Large intestine (tissue), 3 donors: ENCODE data around the gene SIMC1. TPM values are rescaled to one million over a fixed set of nuclear protein-coding genes. Genes with fewer than 3 reads are reported as not detected.

Experiments used
- DNase-seq, 2 donors: peaks; one replicate each; pipeline versions ENCODE4 v3.0.0 to v3.0.0-alpha.2; 2013
- H3K27ac ChIP-seq: one replicate; pipeline ENCODE4 v1.5.1; 2013; ENCODE audit warnings: low read length
- H3K27me3 ChIP-seq: 2 replicates; pipeline ENCODE4 v1.6.1; 2013; ENCODE audit warnings: low read length; ENCODE audit not compliant: control insufficient read depth, insufficient read depth
- H3K36me3 ChIP-seq: 2 replicates; pipeline ENCODE4 v1.6.1; 2013; ENCODE audit warnings: low read length; ENCODE audit not compliant: control insufficient read depth, insufficient read depth
- H3K4me1 ChIP-seq: one replicate; pipeline ENCODE4 v1.6.1; 2013; ENCODE audit warnings: low read length; ENCODE audit not compliant: control insufficient read depth, insufficient read depth
- H3K4me3 ChIP-seq: one replicate; pipeline ENCODE4 v1.5.1; 2013; ENCODE audit warnings: low read length
- H3K9me3 ChIP-seq: one replicate; pipeline ENCODE4 v1.6.1; 2013; ENCODE audit warnings: mild to moderate bottlenecking, low read depth, low read length, moderate library complexity; ENCODE audit not compliant: control insufficient read depth
- WGBS: methylation state at CpG from one replicate; pipeline ENCODE4 v1.1.5; 2013; ENCODE audit warnings: low lambda C conversion rate; ENCODE audit not compliant: insufficient coverage; 5-methylcytosine and 5-hydroxymethylcytosine counted together
- polyA plus RNA-seq: library from polyadenylated mRNA; unstranded; fragments of 120-200 nt; gene quantifications from one replicate; pipeline ENCODE4 v1.2.1, GENCODE V29; 2013

SIMC1 gene
- polyA plus RNA-seq, 1 donor: 14.7 TPM

DNA sequence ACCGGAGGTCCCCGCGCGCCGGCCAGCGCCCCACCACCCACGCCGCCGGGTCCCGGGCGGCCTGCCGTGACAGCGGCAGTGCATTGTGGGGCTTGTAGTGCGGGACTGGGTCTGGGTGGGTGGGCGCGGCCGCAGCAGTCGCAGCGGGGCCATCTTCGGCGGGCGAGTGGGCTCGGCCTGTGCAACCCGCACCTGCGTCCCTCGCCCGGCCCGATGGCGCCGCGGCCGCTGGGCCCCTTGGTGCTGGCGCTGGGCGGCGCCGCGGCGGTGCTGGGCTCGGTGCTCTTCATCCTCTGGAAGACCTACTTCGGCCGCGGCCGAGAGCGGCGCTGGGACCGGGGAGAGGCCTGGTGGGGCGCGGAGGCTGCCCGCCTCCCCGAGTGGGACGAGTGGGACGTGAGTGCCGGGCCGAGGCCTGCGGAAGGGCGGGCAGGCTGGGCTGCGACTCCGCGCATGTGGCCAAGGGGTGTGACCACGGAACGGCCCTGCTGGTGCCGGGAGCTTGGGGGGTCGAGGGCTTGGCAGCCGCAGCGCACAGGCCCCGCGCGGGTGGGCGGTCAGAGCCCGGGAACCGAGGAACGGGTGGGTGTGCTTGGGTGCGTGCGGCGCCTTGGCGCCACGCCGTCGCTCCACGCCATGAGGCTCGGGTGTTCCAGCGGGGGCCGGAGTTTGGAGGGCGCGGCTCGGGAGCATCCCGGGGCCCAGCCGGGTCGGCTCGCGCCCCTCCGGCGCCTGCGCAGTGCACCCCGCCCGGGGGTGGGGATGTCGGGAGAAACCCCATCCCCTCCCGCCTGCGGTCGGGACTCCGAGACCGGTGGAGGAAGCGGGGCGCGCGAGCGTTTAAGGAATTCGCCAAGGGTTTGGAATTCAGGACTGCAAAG, 127.4 kb downstream of the SIMC1 start, which contains the start of gene ARL10:
TSS of gene ARL10 (plus strand) at position 137 of the 881 bp plus-strand sequence. CDS start at position 214, 77 bp downstream.
- no CpG with 5 or more reads among the region's 108 CpGs for WGBS
- H3K4me1 ChIP-seq: peaks cover 4% of the 10 kb centered on the region
- peaks cover 10% of the 10 kb centered on the region for H3K36me3 ChIP-seq
- H3K9me3 ChIP-seq: peaks cover 4% of the 10 kb centered on the region
- peaks cover 34% of the 10 kb centered on the region for H3K27me3 ChIP-seq
- H3K27ac ChIP-seq: no peak within 1 kb of the TSS
- H3K4me3 ChIP-seq: peak within 1 kb of the TSS; percentile 37
- peak; percentile 9 to 64 for DNase-seq

DNA sequence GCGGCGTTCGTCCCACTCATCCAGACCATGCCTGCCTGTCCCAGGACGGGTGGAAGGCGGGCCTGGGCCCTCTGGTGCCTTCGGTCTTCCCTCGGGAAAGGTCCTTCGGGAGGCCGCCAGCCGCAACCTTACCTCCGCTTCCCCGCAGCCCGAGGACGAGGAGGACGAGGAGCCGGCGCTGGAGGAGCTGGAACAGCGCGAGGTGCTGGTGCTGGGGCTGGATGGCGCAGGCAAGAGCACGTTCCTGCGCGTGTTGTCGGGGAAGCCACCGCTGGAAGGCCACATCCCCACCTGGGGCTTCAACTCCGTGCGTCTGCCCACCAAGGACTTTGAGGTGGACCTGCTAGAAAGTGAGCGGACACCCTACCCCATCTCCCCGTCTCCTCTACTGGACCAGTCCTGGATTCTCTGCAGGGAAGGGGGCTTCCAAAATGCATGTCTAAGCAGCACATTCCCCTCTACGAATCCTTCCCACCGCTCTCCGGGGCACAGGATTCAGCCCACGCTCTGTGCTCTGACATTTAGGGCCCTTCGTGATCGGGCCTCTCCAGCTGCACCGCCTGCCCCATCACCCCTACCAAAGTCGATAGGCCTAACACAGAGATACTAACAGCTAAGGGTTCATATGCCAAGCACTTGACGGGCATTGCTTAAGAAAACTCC, 128.1 kb downstream of the SIMC1 start:
- Histone ChIP-seq H3K4me3 (peak overlapping the region; percentile 37), H3K9me3 (peaks cover 4% of the 10 kb centered on the region), H3K27me3 (peaks cover 34% of the 10 kb centered on the region), H3K4me1 (peaks cover 4% of the 10 kb centered on the region), H3K36me3 (peaks cover 10% of the 10 kb centered on the region), H3K27ac (no peak overlapping the region)
- DNase-seq: no peak
- WGBS: no CpG with 5 or more reads among the region's 38 CpGs

DNA sequence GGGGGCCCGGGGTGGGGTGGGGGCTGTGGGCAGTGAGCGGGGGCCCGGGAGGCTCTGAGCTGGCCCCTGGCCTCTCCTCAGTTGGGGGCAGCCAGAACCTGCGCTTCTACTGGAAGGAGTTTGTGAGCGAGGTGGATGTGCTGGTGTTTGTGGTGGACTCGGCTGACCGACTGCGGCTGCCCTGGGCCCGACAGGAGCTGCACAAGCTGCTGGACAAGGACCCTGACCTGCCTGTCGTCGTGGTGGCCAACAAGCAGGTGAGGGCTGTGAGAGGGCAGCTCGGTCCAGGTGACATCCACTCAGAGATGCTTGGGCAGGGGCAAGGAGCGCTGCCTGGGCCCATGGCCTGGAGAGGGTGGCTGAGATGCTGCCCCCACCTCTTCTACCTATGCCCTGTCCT, 130.5 kb downstream of the SIMC1 start:
- H3K36me3 ChIP-seq: peaks cover 10% of the 10 kb centered on the region
- peaks cover 4% of the 10 kb centered on the region for H3K9me3 ChIP-seq
- H3K27me3 ChIP-seq: peaks cover 28% of the 10 kb centered on the region
- no peak overlapping the region for H3K4me3 ChIP-seq
- WGBS: no CpG with 5 or more reads among the region's 13 CpGs
- no peak overlapping the region for H3K27ac ChIP-seq
- peaks cover 4% of the 10 kb centered on the region for H3K4me1 ChIP-seq
- no peak for DNase-seq

DNA sequence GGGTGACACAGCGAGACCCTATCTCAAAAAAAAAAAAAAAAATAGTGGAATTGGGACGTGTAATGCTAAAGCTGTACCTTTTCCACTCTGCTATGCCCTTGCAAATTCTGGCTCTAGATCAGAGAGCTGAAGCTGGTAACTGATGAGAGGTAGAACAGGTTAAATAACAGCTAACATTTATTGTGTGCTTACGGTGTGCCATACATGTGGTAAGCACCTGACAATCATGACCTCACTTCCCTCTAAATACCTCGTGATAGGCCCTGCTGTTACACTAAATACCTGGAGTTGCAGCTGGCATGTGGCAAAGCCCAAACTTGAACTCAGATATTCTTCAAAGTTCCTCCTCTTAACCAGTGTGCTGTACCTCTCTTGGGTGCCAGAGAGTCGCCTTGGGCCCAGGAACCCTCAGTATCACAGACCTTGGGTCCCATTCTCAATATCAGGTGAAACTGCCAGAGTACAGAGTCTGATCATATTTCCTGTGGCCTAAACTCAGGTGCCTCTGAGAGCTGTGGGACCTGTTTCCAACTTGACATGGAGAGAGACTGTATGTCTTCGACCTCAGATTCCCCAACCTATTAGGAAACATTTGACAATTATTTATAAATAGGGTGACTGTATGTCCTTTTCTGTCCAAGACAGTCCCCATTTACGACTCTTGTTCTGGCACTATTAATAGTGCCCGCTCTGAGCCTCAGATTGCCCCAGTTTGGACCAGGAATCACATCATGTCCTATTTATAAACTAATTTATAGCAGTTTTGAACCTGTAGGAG, 131.9 kb downstream of the SIMC1 start:
- no peaks in the 10 kb centered on the region for H3K4me1 ChIP-seq
- peaks cover 10% of the 10 kb centered on the region for H3K36me3 ChIP-seq
- H3K4me3 ChIP-seq: no peak overlapping the region
- peaks cover 17% of the 10 kb centered on the region for H3K27me3 ChIP-seq
- H3K27ac ChIP-seq: no peak overlapping the region
- DNase-seq: peak in 1 of 2 donors; percentile 59
- peaks cover 4% of the 10 kb centered on the region for H3K9me3 ChIP-seq
- WGBS: 100% methylated on average over 2 of the region's 8 CpGs

DNA sequence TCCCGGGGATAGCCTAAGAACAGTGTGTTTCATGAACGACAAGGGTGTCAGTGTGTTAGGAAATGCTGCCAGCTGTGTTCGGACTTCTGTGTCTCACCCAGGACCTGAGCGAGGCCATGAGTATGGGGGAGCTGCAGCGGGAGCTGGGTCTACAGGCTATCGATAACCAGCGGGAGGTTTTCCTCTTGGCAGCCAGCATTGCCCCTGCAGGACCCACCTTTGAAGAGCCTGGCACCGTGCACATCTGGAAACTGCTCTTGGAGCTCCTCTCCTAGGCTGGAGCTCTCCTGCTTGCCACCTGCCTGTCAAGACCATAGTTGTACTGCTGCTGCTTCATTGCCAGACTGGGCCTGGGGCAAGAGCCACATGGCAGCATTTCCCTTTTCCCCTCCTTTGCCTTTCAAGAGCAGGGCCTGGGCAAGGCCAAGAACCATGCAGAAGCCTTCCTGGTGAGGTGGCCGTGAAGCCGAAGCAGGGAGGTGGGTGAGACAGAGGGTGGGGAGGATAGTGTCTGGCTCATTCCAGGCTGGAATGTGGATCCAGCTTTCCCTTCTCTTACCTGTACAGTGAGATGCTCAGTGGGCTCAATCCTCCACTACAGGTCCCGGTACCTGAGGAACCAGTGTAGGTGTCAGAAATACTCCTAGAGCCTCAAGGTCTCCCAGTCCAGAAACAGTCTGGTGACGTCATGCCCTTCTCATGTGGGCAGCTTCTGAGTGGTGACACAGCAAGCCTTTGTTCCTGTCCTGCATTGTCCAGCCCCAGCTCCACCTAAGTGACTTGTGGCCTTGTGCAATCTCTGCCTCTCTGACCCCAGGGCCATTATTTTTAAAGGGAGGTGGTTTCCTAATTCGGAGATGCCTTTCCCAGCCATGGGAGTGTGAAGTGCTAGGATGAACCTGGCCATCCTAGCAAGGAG, 133.7 kb downstream of the SIMC1 start:
- peaks cover 5% of the 10 kb centered on the region for H3K27me3 ChIP-seq
- H3K9me3 ChIP-seq: no peaks in the 10 kb centered on the region
- H3K4me1 ChIP-seq: no peaks in the 10 kb centered on the region
- peaks cover 10% of the 10 kb centered on the region for H3K36me3 ChIP-seq
- no peak overlapping the region for H3K4me3 ChIP-seq
- DNase-seq: no peak
- H3K27ac ChIP-seq: no peak overlapping the region
- no CpG with 5 or more reads among the region's 13 CpGs for WGBS

DNA sequence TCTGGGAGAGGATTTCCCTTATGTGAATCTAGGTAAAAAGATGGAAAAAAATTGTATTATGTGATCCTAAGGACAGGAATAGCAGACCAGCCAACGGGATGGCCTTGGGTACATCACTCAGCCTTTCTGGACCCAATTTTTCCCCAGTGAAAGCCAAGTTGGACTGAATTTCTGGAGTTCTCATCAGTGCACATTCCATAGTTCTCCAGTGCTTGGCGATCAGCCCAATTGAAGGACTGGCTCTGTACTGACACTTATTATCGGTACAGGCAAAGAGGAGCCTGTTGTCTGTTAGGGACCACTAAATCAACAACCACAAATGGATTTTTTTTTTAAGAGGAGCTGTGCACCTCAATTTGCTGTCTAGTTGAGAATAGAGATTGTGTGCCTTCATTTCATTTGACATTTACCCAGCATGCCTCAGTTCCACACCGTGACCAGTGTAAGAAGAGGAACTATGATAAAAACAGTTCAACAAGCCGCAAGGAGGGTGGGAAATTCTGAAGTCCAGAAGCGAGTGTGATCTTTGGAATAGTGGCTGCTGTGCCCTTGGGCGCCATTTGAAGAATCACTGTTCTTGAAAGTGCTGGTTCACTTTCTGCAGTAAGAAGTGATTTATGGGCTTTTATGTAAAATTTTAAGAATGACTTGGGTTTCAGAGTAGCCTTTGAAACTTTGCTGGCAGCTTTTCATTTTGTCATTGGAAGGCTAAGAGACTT, 135.0 kb downstream of the SIMC1 start:
- H3K27me3 ChIP-seq: peaks cover under 1% of the 10 kb centered on the region
- peaks cover 3% of the 10 kb centered on the region for H3K36me3 ChIP-seq
- H3K4me3 ChIP-seq: no peak overlapping the region
- peak in 1 of 2 donors; percentile 36 for DNase-seq
- H3K9me3 ChIP-seq: no peaks in the 10 kb centered on the region
- no peaks in the 10 kb centered on the region for H3K4me1 ChIP-seq
- WGBS: no CpG with 5 or more reads among the region's 7 CpGs
- no peak overlapping the region for H3K27ac ChIP-seq

DNA sequence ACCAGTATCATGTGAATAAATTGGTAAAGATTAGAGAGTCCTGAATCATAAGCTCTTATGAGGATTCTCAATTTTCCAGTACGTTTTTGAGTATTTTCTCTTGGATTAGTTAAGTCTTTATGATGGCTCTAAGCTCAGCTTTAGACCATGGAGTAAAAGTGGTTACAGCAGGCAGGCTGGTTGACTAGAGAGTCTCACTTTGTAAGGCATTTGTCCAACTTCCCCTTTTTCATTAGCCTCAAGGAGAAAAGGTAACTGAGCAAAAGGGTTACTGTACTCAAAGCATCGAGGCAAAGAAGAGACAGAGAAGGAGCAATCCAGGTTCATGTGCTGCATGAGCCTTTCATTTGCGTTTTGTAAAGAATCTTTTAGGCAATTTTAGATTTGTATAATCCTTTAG, 141.7 kb downstream of the SIMC1 start:
- no peaks in the 10 kb centered on the region for H3K9me3 ChIP-seq
- no peaks in the 10 kb centered on the region for H3K27me3 ChIP-seq
- no peak overlapping the region for H3K27ac ChIP-seq
- WGBS: 100% methylated on average over 2 of the region's 3 CpGs
- H3K4me3 ChIP-seq: no peak overlapping the region
- peaks cover 38% of the 10 kb centered on the region for H3K36me3 ChIP-seq
- DNase-seq: no peak
- H3K4me1 ChIP-seq: no peaks in the 10 kb centered on the region

DNA sequence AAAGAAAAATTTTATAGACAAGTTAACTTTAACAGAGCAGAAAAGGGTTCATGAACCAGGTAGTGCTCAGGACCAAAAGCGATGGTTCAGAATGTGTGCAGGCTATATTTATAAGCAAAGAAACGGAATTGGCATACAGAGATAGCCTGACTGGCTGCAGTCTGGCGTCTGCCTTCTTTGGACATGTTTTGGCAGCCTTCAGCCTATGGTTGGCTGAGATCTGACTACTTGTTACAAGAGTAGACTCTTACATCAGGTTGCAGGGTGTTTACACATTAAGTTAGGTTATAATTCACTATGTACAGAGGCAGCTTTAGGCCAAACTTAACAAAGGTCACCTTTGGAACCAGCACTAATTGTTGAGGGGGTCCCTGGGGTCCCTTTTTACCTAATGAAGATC, 143.2 kb downstream of the SIMC1 start:
- Histone ChIP-seq H3K36me3 (peaks cover 48% of the 10 kb centered on the region), H3K4me3 (no peak overlapping the region), H3K4me1 (no peaks in the 10 kb centered on the region), H3K27ac (no peak overlapping the region), H3K9me3 (no peaks in the 10 kb centered on the region), H3K27me3 (no peaks in the 10 kb centered on the region)
- DNase-seq: no peak
- WGBS: no CpG with 5 or more reads among the region's 3 CpGs

DNA sequence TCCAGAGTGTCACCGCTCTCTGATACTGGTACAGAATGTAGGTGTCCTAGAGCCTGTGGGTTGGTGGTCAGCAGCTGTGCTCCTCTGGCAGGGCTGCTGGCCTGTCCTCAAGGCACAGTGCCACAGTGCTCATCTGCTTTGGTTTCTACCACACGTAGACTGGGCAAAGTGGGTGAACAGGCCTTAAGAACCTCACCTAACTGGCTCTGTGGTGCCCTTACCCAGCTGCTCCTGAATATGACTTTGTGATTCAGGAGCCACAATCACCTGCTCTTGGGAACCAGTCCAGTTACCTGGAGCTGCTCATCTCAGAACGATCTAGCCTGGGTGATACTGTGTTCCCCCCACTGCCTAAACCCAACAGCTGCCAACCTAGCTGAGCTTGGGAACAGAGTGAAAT, 143.8 kb downstream of the SIMC1 start:
- DNase-seq: no peak
- Histone ChIP-seq H3K9me3 (no peaks in the 10 kb centered on the region), H3K4me1 (no peaks in the 10 kb centered on the region), H3K27ac (no peak overlapping the region), H3K36me3 (peaks cover 53% of the 10 kb centered on the region), H3K27me3 (no peaks in the 10 kb centered on the region), H3K4me3 (no peak overlapping the region)
- WGBS: no CpG with 5 or more reads among the region's 3 CpGs
